ENCODE measurements around the gene LBP. TPM values are rescaled to one million over a fixed set of nuclear protein-coding genes. Genes with fewer than 3 reads are reported as not detected.

The LBP gene
- total RNA-seq, 2 donors from 2014 or later: 0.18 TPM; not detected in 1

DNA sequence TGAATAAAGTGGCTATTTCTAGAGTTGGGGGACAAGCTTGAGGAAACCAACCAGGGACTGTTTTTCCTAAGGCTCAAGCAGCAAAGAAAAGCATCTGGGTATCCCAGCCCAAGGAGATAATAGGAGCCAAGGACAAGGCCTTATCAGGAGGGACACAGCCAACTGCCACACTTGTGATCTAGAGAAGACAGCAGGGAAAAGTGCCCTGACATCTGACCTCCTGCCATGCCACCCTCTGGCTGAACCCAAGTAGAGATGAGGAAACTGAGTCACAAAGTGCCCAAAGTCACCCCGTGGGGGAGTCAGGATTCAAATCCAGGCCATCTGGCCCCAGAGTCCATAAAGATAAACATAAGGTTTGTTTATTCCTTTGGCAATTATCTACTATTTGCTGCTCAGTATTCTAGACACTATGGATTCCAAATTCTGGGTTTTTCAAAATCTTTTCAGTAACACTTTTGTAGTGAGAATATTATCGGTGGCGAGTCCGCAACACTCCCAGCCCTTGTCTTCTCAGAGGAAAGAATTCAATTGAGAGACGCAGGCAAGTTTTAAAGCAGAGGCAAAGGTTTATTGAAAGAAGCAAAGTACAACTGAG, 3.5 kb upstream of the LBP start:
- Mint-ChIP-seq H3K27me3 (ENCODE audit: insufficient read depth) (no peaks in the 10 kb centered on the region), H3K4me3 (no peak overlapping the region), H3K9me3 (peaks cover 8% of the 10 kb centered on the region), H3K36me3 (ENCODE audit: low read depth) (no peaks in the 10 kb centered on the region), H3K4me1 (peaks cover 24% of the 10 kb centered on the region), H3K27ac (peak overlapping the region; percentile 76)
- H3K4me3 ChIP-seq (ENCODE audit: low read length): no peak overlapping the region
- H3K27ac ChIP-seq (ENCODE audit: low read depth, low read length): peak overlapping the region; percentile 45
- no peak for DNase-seq
- H3K9ac ChIP-seq (ENCODE audit: extremely low read depth, low read length, poor library complexity, severe bottlenecking): no peak overlapping the region
- no peaks in the 10 kb centered on the region for H3K36me3 ChIP-seq (ENCODE audit: control insufficient read depth, insufficient read depth, low read length)
- peaks cover 5% of the 10 kb centered on the region for H3K9me3 ChIP-seq (ENCODE audit: control insufficient read depth, low read length)
- H3K27me3 ChIP-seq (ENCODE audit: control insufficient read depth, insufficient read depth, low read length, poor library complexity, severe bottlenecking): no peaks in the 10 kb centered on the region
- WGBS, 2 experiments (ENCODE audit: insufficient coverage in 1 of 2, insufficient read length in 1 of 2): 86 to 87% methylated on average over 5 of the region's 5 CpGs
- TF ChIP-seq, protein P1, sequence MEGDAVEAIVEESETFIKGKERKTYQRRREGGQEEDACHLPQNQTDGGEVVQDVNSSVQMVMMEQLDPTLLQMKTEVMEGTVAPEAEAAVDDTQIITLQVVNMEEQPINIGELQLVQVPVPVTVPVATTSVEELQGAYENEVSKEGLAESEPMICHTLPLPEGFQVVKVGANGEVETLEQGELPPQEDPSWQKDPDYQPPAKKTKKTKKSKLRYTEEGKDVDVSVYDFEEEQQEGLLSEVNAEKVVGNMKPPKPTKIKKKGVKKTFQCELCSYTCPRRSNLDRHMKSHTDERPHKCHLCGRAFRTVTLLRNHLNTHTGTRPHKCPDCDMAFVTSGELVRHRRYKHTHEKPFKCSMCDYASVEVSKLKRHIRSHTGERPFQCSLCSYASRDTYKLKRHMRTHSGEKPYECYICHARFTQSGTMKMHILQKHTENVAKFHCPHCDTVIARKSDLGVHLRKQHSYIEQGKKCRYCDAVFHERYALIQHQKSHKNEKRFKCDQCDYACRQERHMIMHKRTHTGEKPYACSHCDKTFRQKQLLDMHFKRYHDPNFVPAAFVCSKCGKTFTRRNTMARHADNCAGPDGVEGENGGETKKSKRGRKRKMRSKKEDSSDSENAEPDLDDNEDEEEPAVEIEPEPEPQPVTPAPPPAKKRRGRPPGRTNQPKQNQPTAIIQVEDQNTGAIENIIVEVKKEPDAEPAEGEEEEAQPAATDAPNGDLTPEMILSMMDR (conservative IDR thresholded peaks at IDR 0.05): no peak
- peaks cover 7% of the 10 kb centered on the region for H3K4me1 ChIP-seq (ENCODE audit: control insufficient read depth, insufficient read depth, low read length)

DNA sequence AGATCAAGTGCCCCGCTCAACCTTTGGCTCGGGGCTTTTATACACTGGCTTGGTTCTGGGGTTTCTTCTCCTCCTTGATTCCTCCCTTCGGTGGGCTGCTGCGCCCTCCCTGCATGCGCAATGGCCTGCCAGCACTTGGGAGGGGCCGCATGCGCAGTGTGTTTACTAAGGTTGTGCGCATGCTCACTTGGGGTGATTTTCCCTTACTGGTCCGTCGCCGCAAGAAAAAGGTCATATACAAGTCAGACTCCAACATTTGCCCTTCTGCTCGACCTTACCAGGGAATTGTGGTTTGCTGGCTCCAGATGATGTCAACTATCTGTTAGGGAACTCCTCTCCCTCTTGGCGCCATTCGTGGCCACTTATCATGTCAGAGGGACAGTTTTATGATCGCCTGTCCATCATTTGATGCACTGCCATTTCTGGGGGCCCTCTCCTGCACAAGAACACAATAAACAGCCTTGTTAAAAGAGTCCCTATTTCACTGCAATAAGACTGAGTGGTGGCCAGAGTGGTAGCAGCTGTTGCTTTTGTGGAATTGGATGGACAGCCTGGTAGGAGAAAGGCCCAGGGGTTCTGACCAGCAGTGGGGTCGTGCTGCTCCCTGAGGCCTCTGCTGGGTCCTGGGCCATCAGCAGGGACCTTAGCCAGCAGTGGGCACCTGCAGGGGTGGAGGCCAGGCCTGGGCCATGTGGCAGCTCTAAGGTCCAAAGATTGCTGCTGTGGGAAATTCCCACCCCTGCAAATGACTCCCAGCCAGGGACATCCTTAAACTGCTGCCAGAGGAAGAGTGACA, 2.8 kb upstream of the LBP start:
- Mint-ChIP-seq H3K27ac (no peak overlapping the region), H3K9me3 (peaks cover 3% of the 10 kb centered on the region), H3K36me3 (ENCODE audit: low read depth) (no peaks in the 10 kb centered on the region), H3K4me3 (no peak overlapping the region), H3K27me3 (ENCODE audit: insufficient read depth) (no peaks in the 10 kb centered on the region), H3K4me1 (peaks cover 24% of the 10 kb centered on the region)
- WGBS, 2 experiments (ENCODE audit: insufficient coverage in 1 of 2, insufficient read length in 1 of 2): 91 to 96% methylated on average over 14 to 16 of the region's 16 CpGs
- TF ChIP-seq, protein P1 (conservative IDR thresholded peaks at IDR 0.05): no peak
- Histone ChIP-seq H3K9me3 (ENCODE audit: control insufficient read depth, low read length) (no peaks in the 10 kb centered on the region), H3K27ac (ENCODE audit: low read depth, low read length) (peak overlapping the region; percentile 45), H3K4me3 (ENCODE audit: low read length) (no peak overlapping the region), H3K9ac (ENCODE audit: extremely low read depth, low read length, poor library complexity, severe bottlenecking) (no peak overlapping the region), H3K4me1 (ENCODE audit: control insufficient read depth, insufficient read depth, low read length) (peaks cover 7% of the 10 kb centered on the region), H3K36me3 (ENCODE audit: control insufficient read depth, insufficient read depth, low read length) (no peaks in the 10 kb centered on the region), H3K27me3 (ENCODE audit: control insufficient read depth, insufficient read depth, low read length, poor library complexity, severe bottlenecking) (no peaks in the 10 kb centered on the region)
- no peak for DNase-seq

DNA sequence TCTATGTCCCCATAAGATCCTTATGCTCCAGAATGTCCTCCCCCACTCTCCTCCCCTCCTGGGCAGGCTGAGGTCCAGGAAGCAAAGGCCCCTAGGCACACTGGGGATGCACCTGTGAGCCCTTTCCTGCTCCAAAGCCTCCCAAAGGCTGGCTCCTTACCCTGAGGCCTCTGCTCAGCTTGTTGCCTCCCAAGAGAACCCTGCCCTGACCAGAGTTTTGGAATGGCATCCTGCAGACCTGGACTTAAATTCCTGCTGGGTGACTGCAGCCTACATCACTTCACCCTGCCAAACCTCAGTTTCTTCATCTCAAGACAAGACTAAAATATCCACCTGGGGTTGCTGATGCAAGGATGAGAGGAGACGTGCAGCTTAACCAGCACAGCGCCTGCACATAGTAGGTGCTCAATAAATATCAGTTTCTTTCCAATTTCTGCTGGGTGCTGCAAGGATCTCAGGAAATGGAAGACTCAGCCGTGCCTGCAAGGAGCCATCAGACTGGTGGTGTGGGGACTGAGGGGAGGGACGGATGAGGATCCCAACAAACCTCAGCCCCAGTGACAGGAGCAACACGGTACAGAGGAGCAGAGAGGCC, 2.1 kb upstream of the LBP start:
- WGBS, 2 experiments (ENCODE audit: insufficient coverage in 1 of 2, insufficient read length in 1 of 2): 93 to 95% methylated on average over 4 to 5 of the region's 5 CpGs
- no peaks in the 10 kb centered on the region for H3K36me3 Mint-ChIP-seq (ENCODE audit: low read depth)
- H3K27me3 ChIP-seq (ENCODE audit: control insufficient read depth, insufficient read depth, low read length, poor library complexity, severe bottlenecking): no peaks in the 10 kb centered on the region
- no peak overlapping the region for H3K27ac ChIP-seq (ENCODE audit: low read depth, low read length)
- no peaks in the 10 kb centered on the region for H3K27me3 Mint-ChIP-seq (ENCODE audit: insufficient read depth)
- no peak overlapping the region for H3K4me3 Mint-ChIP-seq
- TF ChIP-seq, protein P1 (conservative IDR thresholded peaks at IDR 0.05): no peak
- H3K36me3 ChIP-seq (ENCODE audit: control insufficient read depth, insufficient read depth, low read length): no peaks in the 10 kb centered on the region
- H3K9me3 Mint-ChIP-seq: no peaks in the 10 kb centered on the region
- H3K9ac ChIP-seq (ENCODE audit: extremely low read depth, low read length, poor library complexity, severe bottlenecking): no peak overlapping the region
- H3K4me3 ChIP-seq (ENCODE audit: low read length): no peak overlapping the region
- DNase-seq: no peak
- peaks cover 7% of the 10 kb centered on the region for H3K4me1 ChIP-seq (ENCODE audit: control insufficient read depth, insufficient read depth, low read length)
- peaks cover 21% of the 10 kb centered on the region for H3K4me1 Mint-ChIP-seq
- no peak overlapping the region for H3K27ac Mint-ChIP-seq
- H3K9me3 ChIP-seq (ENCODE audit: control insufficient read depth, low read length): no peaks in the 10 kb centered on the region

All from endodermal cell (in vitro differentiated cells).